ENCODE data around the gene ALOXE3.

DNA sequence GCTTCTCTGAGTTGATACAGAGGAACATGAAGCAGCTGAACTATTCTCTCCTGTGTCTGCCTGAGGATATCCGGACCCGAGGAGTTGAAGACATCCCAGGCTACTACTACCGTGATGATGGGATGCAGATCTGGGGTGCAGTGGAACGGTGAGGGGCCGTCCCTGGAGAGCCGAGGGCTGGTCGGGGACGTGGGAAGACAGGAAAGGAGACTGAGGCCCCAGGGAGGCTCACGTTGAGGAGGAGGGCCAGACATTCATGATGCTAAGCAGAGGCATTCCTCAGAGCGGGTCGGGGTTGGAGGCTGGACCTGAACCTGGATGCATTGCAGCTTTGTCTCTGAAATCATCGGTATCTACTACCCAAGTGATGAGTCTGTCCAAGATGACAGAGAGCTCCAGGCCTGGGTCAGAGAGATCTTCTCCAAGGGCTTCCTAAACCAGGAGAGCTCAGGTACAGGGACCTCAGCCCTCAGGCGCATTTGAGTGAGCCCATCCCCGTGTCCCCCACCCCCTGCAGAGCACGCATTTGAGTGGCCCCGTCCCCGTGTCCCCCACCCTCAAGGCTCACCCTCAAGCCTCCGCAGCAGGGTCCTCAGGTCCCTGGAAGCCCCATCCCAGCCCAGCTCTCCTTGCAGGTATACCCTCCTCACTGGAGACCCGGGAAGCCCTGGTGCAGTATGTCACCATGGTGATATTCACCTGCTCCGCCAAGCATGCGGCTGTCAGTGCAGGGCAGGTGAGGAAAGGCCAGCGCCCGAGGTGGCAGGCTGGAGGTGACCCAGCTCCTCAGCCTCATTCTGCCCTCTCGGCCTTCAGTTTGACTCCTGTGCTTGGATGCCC, 71.2 kb downstream of the ALOXE3 start:
- TF ChIP-seq FOXM1 (IDR thresholded peaks at IDR 0.05; ENCODE audit: borderline replicate concordance, low read depth), result no peak
- TF ChIP-seq CEBPB (IDR thresholded peaks at IDR 0.05), result no peak
- no peak for TF ChIP-seq EP300 (IDR thresholded peaks at IDR 0.05; ENCODE audit: borderline replicate concordance)
- no peak for TF ChIP-seq TAF1 (IDR thresholded peaks at IDR 0.05; ENCODE audit: low read depth)
- TF ChIP-seq CREB1 (IDR thresholded peaks at IDR 0.05; ENCODE audit: low read depth), result no peak
- no peak for TF ChIP-seq RAD21 (IDR thresholded peaks at IDR 0.05; ENCODE audit: low read depth)
- no peak for TF ChIP-seq NFIC (IDR thresholded peaks at IDR 0.05)
- TF ChIP-seq, protein P1, sequence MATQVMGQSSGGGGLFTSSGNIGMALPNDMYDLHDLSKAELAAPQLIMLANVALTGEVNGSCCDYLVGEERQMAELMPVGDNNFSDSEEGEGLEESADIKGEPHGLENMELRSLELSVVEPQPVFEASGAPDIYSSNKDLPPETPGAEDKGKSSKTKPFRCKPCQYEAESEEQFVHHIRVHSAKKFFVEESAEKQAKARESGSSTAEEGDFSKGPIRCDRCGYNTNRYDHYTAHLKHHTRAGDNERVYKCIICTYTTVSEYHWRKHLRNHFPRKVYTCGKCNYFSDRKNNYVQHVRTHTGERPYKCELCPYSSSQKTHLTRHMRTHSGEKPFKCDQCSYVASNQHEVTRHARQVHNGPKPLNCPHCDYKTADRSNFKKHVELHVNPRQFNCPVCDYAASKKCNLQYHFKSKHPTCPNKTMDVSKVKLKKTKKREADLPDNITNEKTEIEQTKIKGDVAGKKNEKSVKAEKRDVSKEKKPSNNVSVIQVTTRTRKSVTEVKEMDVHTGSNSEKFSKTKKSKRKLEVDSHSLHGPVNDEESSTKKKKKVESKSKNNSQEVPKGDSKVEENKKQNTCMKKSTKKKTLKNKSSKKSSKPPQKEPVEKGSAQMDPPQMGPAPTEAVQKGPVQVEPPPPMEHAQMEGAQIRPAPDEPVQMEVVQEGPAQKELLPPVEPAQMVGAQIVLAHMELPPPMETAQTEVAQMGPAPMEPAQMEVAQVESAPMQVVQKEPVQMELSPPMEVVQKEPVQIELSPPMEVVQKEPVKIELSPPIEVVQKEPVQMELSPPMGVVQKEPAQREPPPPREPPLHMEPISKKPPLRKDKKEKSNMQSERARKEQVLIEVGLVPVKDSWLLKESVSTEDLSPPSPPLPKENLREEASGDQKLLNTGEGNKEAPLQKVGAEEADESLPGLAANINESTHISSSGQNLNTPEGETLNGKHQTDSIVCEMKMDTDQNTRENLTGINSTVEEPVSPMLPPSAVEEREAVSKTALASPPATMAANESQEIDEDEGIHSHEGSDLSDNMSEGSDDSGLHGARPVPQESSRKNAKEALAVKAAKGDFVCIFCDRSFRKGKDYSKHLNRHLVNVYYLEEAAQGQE (IDR thresholded peaks at IDR 0.05; ENCODE audit: low read depth), result no peak
- TF ChIP-seq, protein P2, sequence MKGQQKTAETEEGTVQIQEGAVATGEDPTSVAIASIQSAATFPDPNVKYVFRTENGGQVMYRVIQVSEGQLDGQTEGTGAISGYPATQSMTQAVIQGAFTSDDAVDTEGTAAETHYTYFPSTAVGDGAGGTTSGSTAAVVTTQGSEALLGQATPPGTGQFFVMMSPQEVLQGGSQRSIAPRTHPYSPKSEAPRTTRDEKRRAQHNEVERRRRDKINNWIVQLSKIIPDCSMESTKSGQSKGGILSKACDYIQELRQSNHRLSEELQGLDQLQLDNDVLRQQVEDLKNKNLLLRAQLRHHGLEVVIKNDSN (IDR thresholded peaks at IDR 0.05), result no peak
- TF ChIP-seq EGR1 (IDR thresholded peaks at IDR 0.05), result no peak
- TF ChIP-seq, protein P3, sequence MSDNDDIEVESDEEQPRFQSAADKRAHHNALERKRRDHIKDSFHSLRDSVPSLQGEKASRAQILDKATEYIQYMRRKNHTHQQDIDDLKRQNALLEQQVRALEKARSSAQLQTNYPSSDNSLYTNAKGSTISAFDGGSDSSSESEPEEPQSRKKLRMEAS (IDR thresholded peaks at IDR 0.05), result no peak
- no peak for TF ChIP-seq TCF12 (IDR thresholded peaks at IDR 0.05; ENCODE audit: low read depth)
